Keratinocyte (primary cell): ENCODE data around the gene KLRF1.

Experiments
- CTCF ChIP-seq, 3 experiments: IDR thresholded peaks in 1 of 3; conservative IDR thresholded peaks in 1 of 3; optimal IDR thresholded peaks in 1 of 3; 2 replicates in 2 of 3; 3 replicates in 1 of 3; pipeline versions ENCODE3 to v1.5.1; 2011; ENCODE audit warnings: low read length in 3 of 3, mild to moderate bottlenecking in 3 of 3, moderate library complexity in 2 of 3, control low read depth in 1 of 3, inconsistent platforms in 1 of 3; ENCODE audit not compliant: insufficient read depth in 2 of 3; ENCODE audit errors: extremely low read depth in 1 of 3
- EZH2 ChIP-seq: IDR thresholded peaks from one replicate; pipeline ENCODE4 v1.6.1; 2012; ENCODE audit warnings: inconsistent platforms, mild to moderate bottlenecking, low read length, moderate library complexity

GRCh38 chr12:9881988-9882387, 54.7 kb downstream of the KLRF1 start:
- TF ChIP-seq CTCF (optimal IDR thresholded peaks at IDR 0.05 in 1 of 3, IDR thresholded peaks at IDR 0.05 in 1 of 3, conservative IDR thresholded peaks at IDR 0.05 in 1 of 3; ENCODE audit: extremely low read depth in 1 of 3, insufficient read depth in 2 of 3, low read length in 3 of 3) (no peak), EZH2 (no peak)
